Measurements from ENCODE around the gene KLHL21.

The KLHL21 gene

DNA sequence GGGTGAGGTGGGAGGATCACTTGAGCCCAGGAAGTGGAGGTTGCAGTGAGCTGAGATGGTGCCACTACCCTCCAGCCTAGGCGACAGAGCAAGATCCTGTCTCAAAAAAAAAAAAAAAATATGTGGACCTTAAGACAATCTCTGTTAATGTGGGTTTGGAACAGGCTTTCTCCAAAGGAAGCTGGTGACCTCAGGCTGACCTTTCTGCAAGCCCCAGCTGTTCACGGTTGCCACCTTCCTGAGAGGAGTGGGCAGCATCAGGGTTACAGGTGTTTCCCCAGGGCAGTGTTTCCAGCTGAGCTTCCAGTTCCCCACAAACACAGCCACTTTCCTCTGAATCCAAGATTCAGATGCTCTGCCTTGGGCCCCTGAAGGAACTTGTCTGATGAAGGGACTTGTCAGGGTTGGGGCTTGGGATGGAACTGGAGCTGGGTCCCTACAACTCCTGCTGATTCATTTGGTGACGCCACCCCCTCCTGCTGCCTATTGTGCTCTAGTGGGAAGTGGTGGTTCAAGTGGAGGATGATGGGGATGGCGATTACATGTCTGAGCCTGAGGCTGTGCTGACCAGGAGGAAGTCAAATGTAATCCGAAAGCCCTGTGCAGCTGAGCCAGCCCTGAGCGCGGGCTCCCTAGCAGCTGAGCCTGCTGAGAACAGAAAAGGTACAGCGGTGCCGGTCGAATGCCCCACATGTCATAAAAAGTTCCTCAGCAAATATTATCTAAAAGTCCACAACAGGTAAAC is 20.9 kb downstream of the KLHL21 start:
- Histone ChIP-seq H3K27me3 (ENCODE audit: control insufficient read depth in 2 of 2, insufficient read depth in 2 of 2, low read length in 2 of 2) (no peaks in the 10 kb centered on the region), H3K9me3 (ENCODE audit: control insufficient read depth in 2 of 2, low read length in 2 of 2) (no peaks in the 10 kb centered on the region), H3K36me3 (ENCODE audit: control insufficient read depth in 2 of 2, insufficient read depth in 2 of 2, low read length in 2 of 2) (peaks cover 0 to 1% of the 10 kb centered on the region in 2 donors), H3K9ac (ENCODE audit: low read depth in 1 of 2, low read length in 2 of 2) (peak overlapping the region; percentile 56 to 59), H3K4me1 (ENCODE audit: control insufficient read depth in 2 of 2, insufficient read depth in 2 of 2, low read length in 2 of 2) (peaks cover 30 to 32% of the 10 kb centered on the region in 2 donors), H3K27ac (ENCODE audit: low read depth in 2 of 2, low read length in 2 of 2) (peak overlapping the region; percentile 91 to 94), H3K4me3 (ENCODE audit: low read length in 2 of 2) (peak overlapping the region; percentile 55 to 80)

DNA sequence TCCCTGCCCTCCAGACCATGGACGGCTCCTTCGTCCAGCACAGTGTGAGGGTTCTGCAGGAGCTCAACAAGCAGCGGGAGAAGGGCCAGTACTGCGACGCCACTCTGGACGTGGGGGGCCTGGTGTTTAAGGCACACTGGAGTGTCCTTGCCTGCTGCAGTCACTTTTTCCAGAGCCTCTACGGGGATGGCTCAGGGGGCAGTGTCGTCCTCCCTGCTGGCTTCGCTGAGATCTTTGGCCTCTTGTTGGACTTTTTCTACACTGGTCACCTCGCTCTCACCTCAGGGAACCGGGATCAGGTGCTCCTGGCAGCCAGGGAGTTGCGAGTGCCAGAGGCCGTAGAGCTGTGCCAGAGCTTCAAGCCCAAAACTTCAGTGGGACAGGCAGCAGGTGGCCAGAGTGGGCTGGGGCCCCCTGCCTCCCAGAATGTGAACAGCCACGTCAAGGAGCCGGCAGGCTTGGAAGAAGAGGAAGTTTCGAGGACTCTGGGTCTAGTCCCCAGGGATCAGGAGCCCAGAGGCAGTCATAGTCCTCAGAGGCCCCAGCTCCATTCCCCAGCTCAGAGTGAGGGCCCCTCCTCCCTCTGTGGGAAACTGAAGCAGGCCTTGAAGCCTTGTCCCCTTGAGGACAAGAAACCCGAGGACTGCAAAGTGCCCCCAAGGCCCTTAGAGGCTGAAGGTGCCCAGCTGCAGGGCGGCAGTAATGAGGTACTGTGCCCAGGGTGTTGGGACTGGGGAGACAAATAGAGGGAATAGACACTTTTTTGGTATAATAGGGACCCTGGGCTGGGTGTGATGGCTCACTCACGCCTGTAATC is 21.9 kb downstream of the KLHL21 start:
- Histone ChIP-seq H3K27me3 (ENCODE audit: control insufficient read depth in 2 of 2, insufficient read depth in 2 of 2, low read length in 2 of 2) (no peaks in the 10 kb centered on the region), H3K4me1 (ENCODE audit: control insufficient read depth in 2 of 2, insufficient read depth in 2 of 2, low read length in 2 of 2) (peaks cover 30 to 32% of the 10 kb centered on the region in 2 donors), H3K27ac (ENCODE audit: low read depth in 2 of 2, low read length in 2 of 2) (peak overlapping the region; percentile 91 to 94), H3K36me3 (ENCODE audit: control insufficient read depth in 2 of 2, insufficient read depth in 2 of 2, low read length in 2 of 2) (no peaks in the 10 kb centered on the region), H3K9ac (ENCODE audit: low read depth in 1 of 2, low read length in 2 of 2) (peak overlapping the region; percentile 81 to 97), H3K9me3 (ENCODE audit: control insufficient read depth in 2 of 2, low read length in 2 of 2) (no peaks in the 10 kb centered on the region), H3K4me3 (ENCODE audit: low read length in 2 of 2) (peak overlapping the region; percentile 80 to 95)

DNA sequence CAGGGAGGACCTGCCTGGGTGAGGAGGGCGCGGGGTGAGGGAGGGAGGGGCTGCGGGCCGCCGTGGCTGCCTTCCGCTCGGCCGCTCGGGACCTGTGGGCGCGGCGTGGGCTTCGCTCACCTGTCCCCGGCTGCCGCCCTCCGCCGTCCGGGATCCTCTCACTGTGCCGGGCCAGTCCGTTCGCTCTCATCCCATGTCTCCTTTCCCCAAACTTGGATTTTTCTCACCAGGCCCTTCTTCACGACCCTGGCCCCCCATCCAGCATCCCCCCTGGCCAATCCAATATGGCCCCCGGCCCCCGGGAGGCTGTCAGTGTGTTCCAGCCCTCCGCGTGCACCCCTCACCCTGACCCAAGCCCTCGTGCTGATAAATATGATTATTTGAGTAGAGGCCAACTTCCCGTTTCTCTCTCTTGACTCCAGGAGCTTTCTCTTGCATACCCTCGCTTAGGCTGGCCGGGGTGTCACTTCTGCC is 22.5 kb downstream of the KLHL21 start:
- no peaks in the 10 kb centered on the region for H3K9me3 ChIP-seq (ENCODE audit: control insufficient read depth in 2 of 2, low read length in 2 of 2)
- H3K4me3 ChIP-seq (ENCODE audit: low read length in 2 of 2), result peak overlapping the region; percentile 80 to 95
- H3K36me3 ChIP-seq (ENCODE audit: control insufficient read depth in 2 of 2, insufficient read depth in 2 of 2, low read length in 2 of 2), result no peaks in the 10 kb centered on the region
- H3K4me1 ChIP-seq (ENCODE audit: control insufficient read depth in 2 of 2, insufficient read depth in 2 of 2, low read length in 2 of 2), result peaks cover 30 to 32% of the 10 kb centered on the region in 2 donors
- peak overlapping the region; percentile 91 to 94 for H3K27ac ChIP-seq (ENCODE audit: low read depth in 2 of 2, low read length in 2 of 2)
- H3K27me3 ChIP-seq (ENCODE audit: control insufficient read depth in 2 of 2, insufficient read depth in 2 of 2, low read length in 2 of 2), result no peaks in the 10 kb centered on the region
- H3K9ac ChIP-seq (ENCODE audit: low read depth in 1 of 2, low read length in 2 of 2), result peak overlapping the region; percentile 81 to 97

DNA sequence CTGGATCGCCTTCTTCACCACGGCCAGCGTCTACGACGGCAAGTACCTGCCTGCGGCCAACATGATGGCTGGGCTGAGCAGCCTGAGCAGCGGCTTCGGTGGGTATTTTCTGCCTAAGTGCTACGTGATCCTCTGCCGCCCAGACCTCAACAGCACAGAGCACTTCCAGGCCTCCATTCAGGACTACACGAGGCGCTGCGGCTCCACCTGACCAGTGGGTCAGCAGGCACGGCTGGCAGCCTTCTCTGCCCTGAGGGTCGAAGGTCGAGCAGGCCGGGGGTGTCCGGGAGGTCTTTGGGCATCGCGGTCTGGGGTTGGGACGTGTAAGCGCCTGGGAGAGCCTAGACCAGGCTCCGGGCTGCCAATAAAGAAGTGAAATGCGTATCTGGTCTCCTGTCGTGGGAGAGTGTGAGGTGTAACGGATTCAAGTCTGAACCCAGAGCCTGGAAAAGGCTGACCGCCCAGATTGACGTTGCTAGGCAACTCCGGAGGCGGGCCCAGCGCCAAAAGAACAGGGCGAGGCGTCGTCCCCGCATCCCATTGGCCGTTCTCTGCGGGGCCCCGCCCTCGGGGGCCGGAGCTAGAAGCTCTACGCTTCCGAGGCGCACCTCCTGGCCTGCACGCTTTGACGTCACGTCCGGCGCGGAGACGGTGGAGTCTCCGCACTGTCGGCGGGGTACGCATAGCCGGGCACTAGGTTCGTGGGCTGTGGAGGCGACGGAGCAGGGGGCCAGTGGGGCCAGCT is 23.1 kb downstream of the KLHL21 start, which contains the start of gene ZBTB48:
TSS of gene ZBTB48 (plus strand) at position 621 of the 745 bp plus-strand sequence. CDS start 616 bp downstream, outside the sequence.
- H3K9ac ChIP-seq (ENCODE audit: low read depth in 1 of 2, low read length in 2 of 2), result peak within 1 kb of the TSS; percentile 81 to 97
- no peaks in the 10 kb centered on the region for H3K27me3 ChIP-seq (ENCODE audit: control insufficient read depth in 2 of 2, insufficient read depth in 2 of 2, low read length in 2 of 2)
- H3K4me3 ChIP-seq (ENCODE audit: low read length in 2 of 2), result peak within 1 kb of the TSS; percentile 80 to 95
- H3K9me3 ChIP-seq (ENCODE audit: control insufficient read depth in 2 of 2, low read length in 2 of 2), result no peaks in the 10 kb centered on the region
- peaks cover 30 to 32% of the 10 kb centered on the region in 2 donors for H3K4me1 ChIP-seq (ENCODE audit: control insufficient read depth in 2 of 2, insufficient read depth in 2 of 2, low read length in 2 of 2)
- no peaks in the 10 kb centered on the region for H3K36me3 ChIP-seq (ENCODE audit: control insufficient read depth in 2 of 2, insufficient read depth in 2 of 2, low read length in 2 of 2)
- peak within 1 kb of the TSS; percentile 91 to 94 for H3K27ac ChIP-seq (ENCODE audit: low read depth in 2 of 2, low read length in 2 of 2)

DNA sequence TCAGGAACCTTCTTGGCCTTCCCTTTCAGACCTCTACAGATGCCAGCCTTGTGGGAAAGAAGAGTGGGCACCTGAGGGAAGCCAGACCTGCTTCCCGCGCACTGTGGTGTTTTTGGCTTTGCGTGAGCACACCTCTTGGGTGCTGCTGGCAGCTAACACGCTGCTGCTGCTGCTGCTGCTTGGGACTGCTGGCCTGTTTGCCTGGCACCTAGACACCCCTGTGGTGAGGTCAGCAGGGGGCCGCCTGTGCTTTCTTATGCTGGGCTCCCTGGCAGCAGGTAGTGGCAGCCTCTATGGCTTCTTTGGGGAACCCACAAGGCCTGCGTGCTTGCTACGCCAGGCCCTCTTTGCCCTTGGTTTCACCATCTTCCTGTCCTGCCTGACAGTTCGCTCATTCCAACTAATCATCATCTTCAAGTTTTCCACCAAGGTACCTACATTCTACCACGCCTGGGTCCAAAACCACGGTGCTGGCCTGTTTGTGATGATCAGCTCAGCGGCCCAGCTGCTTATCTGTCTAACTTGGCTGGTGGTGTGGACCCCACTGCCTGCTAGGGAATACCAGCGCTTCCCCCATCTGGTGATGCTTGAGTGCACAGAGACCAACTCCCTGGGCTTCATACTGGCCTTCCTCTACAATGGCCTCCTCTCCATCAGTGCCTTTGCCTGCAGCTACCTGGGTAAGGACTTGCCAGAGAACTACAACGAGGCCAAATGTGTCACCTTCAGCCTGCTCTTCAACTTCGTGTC is 23.9 kb downstream of the KLHL21 start:
- Histone ChIP-seq H3K27me3 (ENCODE audit: control insufficient read depth in 2 of 2, insufficient read depth in 2 of 2, low read length in 2 of 2) (no peaks in the 10 kb centered on the region), H3K4me1 (ENCODE audit: control insufficient read depth in 2 of 2, insufficient read depth in 2 of 2, low read length in 2 of 2) (peaks cover 30 to 32% of the 10 kb centered on the region in 2 donors), H3K9ac (ENCODE audit: low read depth in 1 of 2, low read length in 2 of 2) (peak overlapping the region; percentile 79 to 97), H3K9me3 (ENCODE audit: control insufficient read depth in 2 of 2, low read length in 2 of 2) (no peaks in the 10 kb centered on the region), H3K36me3 (ENCODE audit: control insufficient read depth in 2 of 2, insufficient read depth in 2 of 2, low read length in 2 of 2) (no peaks in the 10 kb centered on the region), H3K4me3 (ENCODE audit: low read length in 2 of 2) (peak overlapping the region; percentile 80 to 95), H3K27ac (ENCODE audit: low read depth in 2 of 2, low read length in 2 of 2) (peak overlapping the region; percentile 82 to 94)

DNA sequence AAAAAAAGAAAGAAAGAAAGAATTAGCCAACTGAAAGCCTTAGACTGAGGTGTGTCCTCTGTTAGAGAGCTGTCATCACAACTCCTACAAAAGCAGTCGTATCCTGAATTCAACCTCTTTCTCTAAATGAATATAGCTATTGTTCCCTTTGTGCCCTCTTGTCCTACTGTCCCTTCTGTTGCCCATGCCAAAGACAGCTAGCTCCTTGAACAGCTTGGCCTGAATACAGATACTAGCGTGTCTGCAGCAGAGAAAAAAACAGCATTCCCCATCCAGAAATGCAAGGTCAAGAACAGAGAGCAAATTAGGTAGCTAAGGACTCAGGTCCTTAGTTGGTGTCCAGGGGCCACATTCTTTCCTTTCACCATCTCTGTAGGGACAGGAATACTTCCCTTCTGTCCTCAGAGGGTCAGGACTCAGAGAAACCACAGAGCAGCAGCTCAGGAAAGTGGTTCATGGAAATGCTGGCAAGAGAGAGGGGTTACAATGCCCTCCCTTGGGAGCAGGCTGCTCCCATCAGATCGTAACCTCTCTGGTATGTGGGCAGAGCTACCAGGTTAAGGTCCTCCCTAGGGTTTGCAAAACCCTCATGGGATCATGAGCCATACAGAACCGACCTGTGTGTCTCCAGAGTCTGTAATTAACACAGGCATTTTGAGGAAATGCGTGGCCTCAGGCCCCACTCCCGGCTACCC is 24.7 kb downstream of the KLHL21 start:
- H3K27me3 ChIP-seq (ENCODE audit: control insufficient read depth in 2 of 2, insufficient read depth in 2 of 2, low read length in 2 of 2), result no peaks in the 10 kb centered on the region
- H3K27ac ChIP-seq (ENCODE audit: low read depth in 2 of 2, low read length in 2 of 2), result no peak overlapping the region
- no peaks in the 10 kb centered on the region for H3K36me3 ChIP-seq (ENCODE audit: control insufficient read depth in 2 of 2, insufficient read depth in 2 of 2, low read length in 2 of 2)
- H3K9me3 ChIP-seq (ENCODE audit: control insufficient read depth in 2 of 2, low read length in 2 of 2), result no peaks in the 10 kb centered on the region
- peaks cover 30 to 32% of the 10 kb centered on the region in 2 donors for H3K4me1 ChIP-seq (ENCODE audit: control insufficient read depth in 2 of 2, insufficient read depth in 2 of 2, low read length in 2 of 2)
- H3K4me3 ChIP-seq (ENCODE audit: low read length in 2 of 2), result no peak overlapping the region
- no peak overlapping the region for H3K9ac ChIP-seq (ENCODE audit: low read depth in 1 of 2, low read length in 2 of 2)

DNA sequence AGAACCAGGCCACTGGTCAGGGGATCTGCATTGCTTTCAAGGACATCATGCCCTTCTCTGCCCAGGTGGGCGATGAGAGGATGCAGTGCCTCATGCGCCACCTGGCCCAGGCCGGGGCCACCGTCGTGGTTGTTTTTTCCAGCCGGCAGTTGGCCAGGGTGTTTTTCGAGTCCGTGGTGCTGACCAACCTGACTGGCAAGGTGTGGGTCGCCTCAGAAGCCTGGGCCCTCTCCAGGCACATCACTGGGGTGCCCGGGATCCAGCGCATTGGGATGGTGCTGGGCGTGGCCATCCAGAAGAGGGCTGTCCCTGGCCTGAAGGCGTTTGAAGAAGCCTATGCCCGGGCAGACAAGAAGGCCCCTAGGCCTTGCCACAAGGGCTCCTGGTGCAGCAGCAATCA is 27.9 kb downstream of the KLHL21 start:
- Histone ChIP-seq H3K4me3 (ENCODE audit: low read length in 2 of 2) (no peak overlapping the region), H3K9me3 (ENCODE audit: control insufficient read depth in 2 of 2, low read length in 2 of 2) (no peaks in the 10 kb centered on the region), H3K27me3 (ENCODE audit: control insufficient read depth in 2 of 2, insufficient read depth in 2 of 2, low read length in 2 of 2) (no peaks in the 10 kb centered on the region), H3K9ac (ENCODE audit: low read depth in 1 of 2, low read length in 2 of 2) (no peak overlapping the region), H3K4me1 (ENCODE audit: control insufficient read depth in 2 of 2, insufficient read depth in 2 of 2, low read length in 2 of 2) (peaks cover 6% of the 10 kb centered on the region in 2 donors), H3K27ac (ENCODE audit: low read depth in 2 of 2, low read length in 2 of 2) (no peak overlapping the region), H3K36me3 (ENCODE audit: control insufficient read depth in 2 of 2, insufficient read depth in 2 of 2, low read length in 2 of 2) (no peaks in the 10 kb centered on the region)

DNA sequence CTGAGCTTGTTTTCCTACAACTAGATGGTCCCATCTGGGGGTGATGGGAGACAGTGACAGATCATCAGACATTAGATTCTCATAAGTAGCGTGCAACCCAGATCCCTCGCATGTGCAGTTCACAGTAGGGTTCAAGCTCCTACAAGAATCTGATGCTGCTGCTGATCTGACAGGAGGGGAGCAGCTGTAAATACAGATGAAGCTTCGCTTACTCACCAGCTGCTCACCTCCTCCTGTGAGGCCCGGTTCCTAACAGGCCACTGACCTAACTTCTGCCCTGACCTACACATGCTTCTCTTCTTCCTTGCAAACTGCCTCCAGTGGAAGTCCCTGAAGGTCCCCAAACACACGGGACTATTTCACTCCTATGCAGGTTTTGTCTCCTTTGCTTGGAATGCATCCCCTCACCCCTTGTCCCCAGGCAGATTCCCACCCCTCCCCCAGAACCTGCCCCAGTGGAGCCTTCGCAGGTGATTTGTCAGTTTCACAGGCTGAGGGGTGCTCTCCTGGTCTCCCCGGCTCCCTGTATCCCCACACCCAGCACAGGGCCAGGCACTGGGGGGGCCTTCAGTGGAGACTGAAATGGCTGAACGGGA is 28.5 kb downstream of the KLHL21 start:
- H3K4me1 ChIP-seq (ENCODE audit: control insufficient read depth in 2 of 2, insufficient read depth in 2 of 2, low read length in 2 of 2), result peaks cover under 1 to 2% of the 10 kb centered on the region in 2 donors
- H3K9me3 ChIP-seq (ENCODE audit: control insufficient read depth in 2 of 2, low read length in 2 of 2), result no peaks in the 10 kb centered on the region
- no peaks in the 10 kb centered on the region for H3K27me3 ChIP-seq (ENCODE audit: control insufficient read depth in 2 of 2, insufficient read depth in 2 of 2, low read length in 2 of 2)
- H3K27ac ChIP-seq (ENCODE audit: low read depth in 2 of 2, low read length in 2 of 2), result no peak overlapping the region
- H3K36me3 ChIP-seq (ENCODE audit: control insufficient read depth in 2 of 2, insufficient read depth in 2 of 2, low read length in 2 of 2), result no peaks in the 10 kb centered on the region
- no peak overlapping the region for H3K9ac ChIP-seq (ENCODE audit: low read depth in 1 of 2, low read length in 2 of 2)
- no peak overlapping the region for H3K4me3 ChIP-seq (ENCODE audit: low read length in 2 of 2)
